ENCODE data around the gene FZD10.

The FZD10 gene

DNA sequence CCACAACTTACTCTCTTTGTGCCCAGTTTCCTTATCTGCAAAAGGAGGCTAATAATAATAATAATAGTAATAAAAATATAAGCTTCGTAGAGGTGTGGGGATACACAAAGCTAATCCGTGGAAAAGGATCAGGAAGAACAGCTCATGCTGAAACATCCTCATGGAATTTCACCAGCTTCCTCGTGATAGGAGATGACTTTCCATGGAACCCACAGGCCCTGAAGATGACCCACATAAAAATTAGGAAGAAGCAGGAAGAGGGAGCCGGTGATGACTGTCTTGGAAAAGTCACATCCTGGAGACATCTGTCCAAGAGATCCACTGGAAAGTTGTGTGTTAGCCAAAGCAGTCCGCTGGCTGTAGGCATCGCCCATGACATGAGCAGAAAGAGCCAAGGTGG is 31.9 kb upstream of the FZD10 start:
- H3K27ac ChIP-seq (replicated peaks) = no peak overlapping the region
- no peak overlapping the region for H3K4me3 ChIP-seq (replicated peaks; ENCODE audit: insufficient read depth, low read length)
- H3K27me3 ChIP-seq (ENCODE audit: insufficient read depth, poor library complexity, severe bottlenecking) = no peaks in the 10 kb centered on the region
- TF ChIP-seq, protein P1, sequence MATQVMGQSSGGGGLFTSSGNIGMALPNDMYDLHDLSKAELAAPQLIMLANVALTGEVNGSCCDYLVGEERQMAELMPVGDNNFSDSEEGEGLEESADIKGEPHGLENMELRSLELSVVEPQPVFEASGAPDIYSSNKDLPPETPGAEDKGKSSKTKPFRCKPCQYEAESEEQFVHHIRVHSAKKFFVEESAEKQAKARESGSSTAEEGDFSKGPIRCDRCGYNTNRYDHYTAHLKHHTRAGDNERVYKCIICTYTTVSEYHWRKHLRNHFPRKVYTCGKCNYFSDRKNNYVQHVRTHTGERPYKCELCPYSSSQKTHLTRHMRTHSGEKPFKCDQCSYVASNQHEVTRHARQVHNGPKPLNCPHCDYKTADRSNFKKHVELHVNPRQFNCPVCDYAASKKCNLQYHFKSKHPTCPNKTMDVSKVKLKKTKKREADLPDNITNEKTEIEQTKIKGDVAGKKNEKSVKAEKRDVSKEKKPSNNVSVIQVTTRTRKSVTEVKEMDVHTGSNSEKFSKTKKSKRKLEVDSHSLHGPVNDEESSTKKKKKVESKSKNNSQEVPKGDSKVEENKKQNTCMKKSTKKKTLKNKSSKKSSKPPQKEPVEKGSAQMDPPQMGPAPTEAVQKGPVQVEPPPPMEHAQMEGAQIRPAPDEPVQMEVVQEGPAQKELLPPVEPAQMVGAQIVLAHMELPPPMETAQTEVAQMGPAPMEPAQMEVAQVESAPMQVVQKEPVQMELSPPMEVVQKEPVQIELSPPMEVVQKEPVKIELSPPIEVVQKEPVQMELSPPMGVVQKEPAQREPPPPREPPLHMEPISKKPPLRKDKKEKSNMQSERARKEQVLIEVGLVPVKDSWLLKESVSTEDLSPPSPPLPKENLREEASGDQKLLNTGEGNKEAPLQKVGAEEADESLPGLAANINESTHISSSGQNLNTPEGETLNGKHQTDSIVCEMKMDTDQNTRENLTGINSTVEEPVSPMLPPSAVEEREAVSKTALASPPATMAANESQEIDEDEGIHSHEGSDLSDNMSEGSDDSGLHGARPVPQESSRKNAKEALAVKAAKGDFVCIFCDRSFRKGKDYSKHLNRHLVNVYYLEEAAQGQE (IDR thresholded peaks at IDR 0.05; ENCODE audit: insufficient replicate concordance, low read depth) = no peak
- TF ChIP-seq SPI1 (IDR thresholded peaks at IDR 0.05; ENCODE audit: borderline replicate concordance, low read depth) (no peak), GABPA (IDR thresholded peaks at IDR 0.05; ENCODE audit: low read depth) (no peak), POLR2AphosphoS5 (IDR thresholded peaks at IDR 0.05; ENCODE audit: low read depth) (no peak)
- TF ChIP-seq, protein P2, sequence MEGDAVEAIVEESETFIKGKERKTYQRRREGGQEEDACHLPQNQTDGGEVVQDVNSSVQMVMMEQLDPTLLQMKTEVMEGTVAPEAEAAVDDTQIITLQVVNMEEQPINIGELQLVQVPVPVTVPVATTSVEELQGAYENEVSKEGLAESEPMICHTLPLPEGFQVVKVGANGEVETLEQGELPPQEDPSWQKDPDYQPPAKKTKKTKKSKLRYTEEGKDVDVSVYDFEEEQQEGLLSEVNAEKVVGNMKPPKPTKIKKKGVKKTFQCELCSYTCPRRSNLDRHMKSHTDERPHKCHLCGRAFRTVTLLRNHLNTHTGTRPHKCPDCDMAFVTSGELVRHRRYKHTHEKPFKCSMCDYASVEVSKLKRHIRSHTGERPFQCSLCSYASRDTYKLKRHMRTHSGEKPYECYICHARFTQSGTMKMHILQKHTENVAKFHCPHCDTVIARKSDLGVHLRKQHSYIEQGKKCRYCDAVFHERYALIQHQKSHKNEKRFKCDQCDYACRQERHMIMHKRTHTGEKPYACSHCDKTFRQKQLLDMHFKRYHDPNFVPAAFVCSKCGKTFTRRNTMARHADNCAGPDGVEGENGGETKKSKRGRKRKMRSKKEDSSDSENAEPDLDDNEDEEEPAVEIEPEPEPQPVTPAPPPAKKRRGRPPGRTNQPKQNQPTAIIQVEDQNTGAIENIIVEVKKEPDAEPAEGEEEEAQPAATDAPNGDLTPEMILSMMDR (IDR thresholded peaks at IDR 0.05; ENCODE audit: insufficient read depth, low read length) = no peak
- no peak for DNase-seq (ENCODE audit: low read depth in 1 of 2, low spot score in 1 of 2)

DNA sequence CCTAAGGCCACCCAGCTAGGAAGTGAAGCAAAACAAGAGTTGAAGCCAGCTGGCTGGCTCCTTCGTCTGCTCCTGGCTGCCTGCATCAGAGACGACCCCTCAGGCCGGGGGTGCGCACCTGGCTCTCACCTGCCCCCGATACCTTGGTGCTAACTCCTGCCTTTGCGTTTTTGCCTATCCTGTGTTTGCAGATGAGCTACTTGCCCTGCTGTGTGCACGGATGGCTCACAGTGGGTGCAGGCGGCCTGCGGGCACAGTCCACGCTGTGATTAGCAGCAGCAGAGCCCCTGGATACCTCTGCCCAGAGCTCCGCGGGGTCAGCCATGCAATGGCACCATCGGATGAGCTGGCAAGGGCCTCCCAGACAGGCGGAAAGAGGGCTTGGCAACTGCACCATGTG is 31.2 kb upstream of the FZD10 start:
- DNase-seq (ENCODE audit: low read depth in 1 of 2, low spot score in 1 of 2) = no peak
- Histone ChIP-seq H3K27ac (replicated peaks) (no peak overlapping the region), H3K4me3 (replicated peaks; ENCODE audit: insufficient read depth, low read length) (no peak overlapping the region), H3K27me3 (ENCODE audit: insufficient read depth, poor library complexity, severe bottlenecking) (no peaks in the 10 kb centered on the region)
- no peak for TF ChIP-seq GABPA (IDR thresholded peaks at IDR 0.05; ENCODE audit: low read depth)
- TF ChIP-seq, protein P2 (IDR thresholded peaks at IDR 0.05; ENCODE audit: insufficient read depth, low read length) = no peak

DNA sequence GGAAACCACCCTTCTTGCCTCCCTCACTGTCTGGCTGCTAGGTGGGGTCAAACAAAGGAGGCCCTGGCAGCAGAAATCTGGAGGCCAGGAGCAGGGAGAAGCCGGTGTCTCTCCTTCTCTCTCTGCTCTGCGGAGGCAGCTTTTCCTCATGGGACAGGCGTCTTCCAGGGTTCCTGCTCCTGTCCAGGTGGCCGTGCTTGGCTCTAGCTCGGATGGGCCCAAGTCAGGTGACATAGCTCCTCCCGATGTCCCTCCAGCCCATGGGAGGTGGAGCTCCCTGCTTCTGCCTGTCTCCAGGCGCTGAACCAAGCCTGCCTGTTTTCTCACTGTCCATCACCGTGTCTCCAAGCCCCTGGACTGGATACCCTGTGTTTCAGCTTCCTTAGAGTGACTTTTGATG is 30.5 kb upstream of the FZD10 start:
- Histone ChIP-seq H3K27me3 (ENCODE audit: insufficient read depth, poor library complexity, severe bottlenecking) (no peaks in the 10 kb centered on the region), H3K4me3 (replicated peaks; ENCODE audit: insufficient read depth, low read length) (no peak overlapping the region), H3K27ac (replicated peaks) (no peak overlapping the region)
- TF ChIP-seq, protein P1 (IDR thresholded peaks at IDR 0.05; ENCODE audit: insufficient replicate concordance, low read depth) = no peak
- TF ChIP-seq POLR2AphosphoS5 (IDR thresholded peaks at IDR 0.05; ENCODE audit: low read depth) = no peak
- TF ChIP-seq, protein P2 (IDR thresholded peaks at IDR 0.05; ENCODE audit: insufficient read depth, low read length) = no peak
- no peak for TF ChIP-seq SPI1 (IDR thresholded peaks at IDR 0.05; ENCODE audit: borderline replicate concordance, low read depth)
- no peak for TF ChIP-seq GABPA (IDR thresholded peaks at IDR 0.05; ENCODE audit: low read depth)
- DNase-seq (ENCODE audit: low read depth in 1 of 2, low spot score in 1 of 2) = no peak

DNA sequence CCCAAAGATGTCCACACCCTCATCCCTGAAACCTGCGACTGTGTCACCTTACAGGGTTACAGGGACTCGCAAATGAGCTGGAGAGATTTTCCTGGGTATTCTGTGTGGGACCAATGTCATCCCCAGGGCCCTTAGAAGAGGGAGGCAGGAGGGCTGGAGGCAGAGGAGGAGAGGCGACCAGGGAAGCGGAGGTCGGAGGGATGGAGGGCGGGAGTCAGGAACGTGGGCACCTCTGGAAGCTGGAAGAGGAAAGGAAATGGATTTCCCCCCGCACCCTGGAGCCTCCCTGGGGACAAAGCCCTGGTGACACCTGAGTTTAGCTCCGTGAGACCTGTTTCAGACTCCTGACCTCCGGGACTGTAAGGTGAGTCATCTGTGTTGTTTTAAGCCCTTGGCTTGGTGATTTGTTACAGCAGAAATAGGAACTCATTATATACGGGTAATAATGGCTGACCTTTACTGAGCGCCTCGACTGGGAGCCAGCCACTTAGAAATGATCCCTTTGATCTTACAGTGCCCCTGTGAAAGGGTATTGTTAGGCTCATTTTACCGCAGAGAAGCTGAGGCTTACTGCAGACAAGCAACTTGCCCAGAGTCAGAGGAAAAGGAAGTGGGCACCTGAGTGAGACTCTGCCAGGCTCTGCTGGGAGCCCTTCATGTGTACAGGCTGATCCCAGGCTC is 29.3 kb upstream of the FZD10 start:
- Histone ChIP-seq H3K27ac (replicated peaks) (no peak overlapping the region), H3K27me3 (ENCODE audit: insufficient read depth, poor library complexity, severe bottlenecking) (no peaks in the 10 kb centered on the region)
- no peak for DNase-seq (ENCODE audit: low read depth in 1 of 2, low spot score in 1 of 2)

More for the DNA sequence above, 29.3 kb upstream of the FZD10 start:
- TF ChIP-seq GABPA (IDR thresholded peaks at IDR 0.05; ENCODE audit: low read depth) (no peak), POLR2AphosphoS5 (IDR thresholded peaks at IDR 0.05; ENCODE audit: low read depth) (no peak), SPI1 (IDR thresholded peaks at IDR 0.05; ENCODE audit: borderline replicate concordance, low read depth) (no peak)
- TF ChIP-seq, protein P2 (IDR thresholded peaks at IDR 0.05; ENCODE audit: insufficient read depth, low read length) = no peak
- TF ChIP-seq, protein P1 (IDR thresholded peaks at IDR 0.05; ENCODE audit: insufficient replicate concordance, low read depth) = no peak
- no peak overlapping the region for H3K4me3 ChIP-seq (replicated peaks; ENCODE audit: insufficient read depth, low read length)

Data from HL-60 (cell line).